Breast epithelium (tissue), 3 donors: ENCODE results near the gene BCL3.

Source experiments
- CTCF ChIP-seq, 3 donors: fragments of 450-650 bp; IDR thresholded peaks; one replicate each; pipeline ENCODE4 v1.5.1; 2016 to 2017; ENCODE audit warnings: antibody characterized with exemption in 3 of 3, mild to moderate bottlenecking in 3 of 3, moderate library complexity in 3 of 3
- POLR2A ChIP-seq: fragments of 450-650 bp; IDR thresholded peaks from one replicate; pipeline ENCODE4 v1.6.1; 2016; ENCODE audit warnings: antibody characterized with exemption, mild to moderate bottlenecking, moderate library complexity
- POLR2AphosphoS5 ChIP-seq, 3 donors: sonication (generic); formaldehyde crosslinking; IDR thresholded peaks; one replicate each; pipeline ENCODE4 v1.6.1; 2017; ENCODE audit warnings: antibody characterized with exemption in 3 of 3

- no peak for TF ChIP-seq POLR2AphosphoS5 (IDR thresholded peaks at IDR 0.05)
- TF ChIP-seq CTCF (IDR thresholded peaks at IDR 0.05), result no peak
- no peak for TF ChIP-seq POLR2A
Measured at GRCh38 chr19:44726465-44726864, 22.0 kb upstream of the BCL3 start.
